K562 (cell line): Measurements from ENCODE around the gene VPS13D. TPM values are rescaled to one million over a fixed set of nuclear protein-coding genes. Genes with fewer than 3 reads are reported as not detected.

Experiments
- BCL6 ChIP-seq: fragments of 250-450 bp; sonication (Bioruptor Pico); IDR thresholded peaks from 2 replicates; pipeline ENCODE4 v1.4.0; 2020
- HDAC2 ChIP-seq: fragments of 450-650 bp; IDR thresholded peaks from 2 replicates; pipeline ENCODE4 v1.6.1; 2016; ENCODE audit warnings: mild to moderate bottlenecking
- PML ChIP-seq: IDR thresholded peaks from 2 replicates; pipeline ENCODE4 v1.6.1; 2012; ENCODE audit warnings: low read length, inconsistent platforms
- PRDM10 ChIP-seq: fragments of 450-650 bp; IDR thresholded peaks from 2 replicates; pipeline ENCODE4 v1.6.1; 2018; ENCODE audit not compliant: partially characterized antibody
- RB1 ChIP-seq: fragments of 450-650 bp; IDR thresholded peaks from 2 replicates; pipeline ENCODE4 v1.6.1; 2017; ENCODE audit warnings: low read depth, mild to moderate bottlenecking
- RBFOX2 ChIP-seq: fragments of 200-400 bp; formaldehyde crosslinking; IDR thresholded peaks from 2 replicates; pipeline ENCODE4 v1.6.1; 2017; ENCODE audit warnings: low read depth, mild to moderate bottlenecking, low read length, moderate library complexity
- ZBTB2 ChIP-seq: fragments of 450-650 bp; IDR thresholded peaks from 2 replicates; pipeline ENCODE4 v1.6.1; 2016; ENCODE audit warnings: antibody characterized with exemption
- ZBTB9 ChIP-seq: fragments of 450-650 bp; formaldehyde crosslinking; IDR thresholded peaks from 2 replicates; pipeline ENCODE4 v1.4.0; 2020; ENCODE audit warnings: mild to moderate bottlenecking, moderate library complexity
- ZNF407 ChIP-seq: fragments of 450-650 bp; IDR thresholded peaks from 2 replicates; pipeline ENCODE4 v1.6.1; 2016; ENCODE audit warnings: low read depth
- ZNF561 ChIP-seq: fragments of 450-650 bp; formaldehyde crosslinking; conservative IDR thresholded peaks from 2 replicates; pipeline ENCODE4 v1.4.0; 2020; ENCODE audit warnings: mild to moderate bottlenecking, moderate library complexity
- ZNF766 ChIP-seq: fragments of 200-800 bp; sonication (Bioruptor generic); conservative IDR thresholded peaks from 2 replicates; pipeline ENCODE4 v1.6.1; 2016; ENCODE audit warnings: missing genetic modification characterization, missing compliant biosample characterization
- polyA plus RNA-seq, 8 experiments: library from polyadenylated mRNA; depleted of rRNA in 4 of 8; stranded (reverse) in 5 of 8; unstranded in 3 of 8; fragments of >200 nt; fragmentation: Nextera tagmentation in 2 of 8; fragmentation: Illumina TruSeq in 1 of 8; extraction: Ambion mirVana in 2 of 8; extraction: Trizol in 1 of 8; gene quantifications; 2 replicates each; pipeline versions ENCODE4 v1.2.1 to v1.2.3, GENCODE V29; 2011 to 2014; ENCODE audit warnings: inconsistent platforms in 1 of 8, missing spikeins in 1 of 8
- total RNA-seq, 7 experiments: library from RNA; depleted of rRNA in 6 of 7; stranded (reverse); fragments of >200 nt in 6 of 7; fragmentation: Illumina TruSeq in 2 of 7; extraction: Trizol in 2 of 7; gene quantifications; 2 replicates each; pipeline versions ENCODE4 v1.2.1 to v1.2.3, GENCODE V29; 2011 to 2021; ENCODE audit warnings: low replicate concordance in 1 of 7

The VPS13D gene
- total and polyA plus RNA-seq, 9 of the 15 experiments (the other 6 are each of a cell fraction or from before 2014, with no cell fraction given): 6.1 to 51.5 (median 38.5) TPM

GRCh38 chr1:12541274-12542137 is 311.7 kb downstream of the VPS13D start (continued):
- no peak for TF ChIP-seq ZNF407
- peak; percentile 9; the same call in 1 of the 2 replicates for TF ChIP-seq RB1
- peak; percentile 69; the same call in 1 of the 2 replicates for TF ChIP-seq ZNF766 (CRISPR knock-in tag)
- no peak for TF ChIP-seq ZBTB9 (CRISPR knock-in tag)
- TF ChIP-seq HDAC2: no peak
- TF ChIP-seq PML: no peak
- TF ChIP-seq PRDM10: peak; percentile 51
- TF ChIP-seq ZNF561: no peak
- no peak for TF ChIP-seq BCL6 (CRISPR knock-in tag)
- TF ChIP-seq RBFOX2: peak; percentile 65
- TF ChIP-seq ZBTB2: peak; percentile 57; the same call in 1 of the 2 replicates
